Measurements from ENCODE around the gene WASHC4.
"Not testable (repeated sequence)": the region's sequence is repeated elsewhere in the genome, so short reads cannot be mapped to it uniquely, and the experiment has no call there.

WASHC4 gene

DNA sequence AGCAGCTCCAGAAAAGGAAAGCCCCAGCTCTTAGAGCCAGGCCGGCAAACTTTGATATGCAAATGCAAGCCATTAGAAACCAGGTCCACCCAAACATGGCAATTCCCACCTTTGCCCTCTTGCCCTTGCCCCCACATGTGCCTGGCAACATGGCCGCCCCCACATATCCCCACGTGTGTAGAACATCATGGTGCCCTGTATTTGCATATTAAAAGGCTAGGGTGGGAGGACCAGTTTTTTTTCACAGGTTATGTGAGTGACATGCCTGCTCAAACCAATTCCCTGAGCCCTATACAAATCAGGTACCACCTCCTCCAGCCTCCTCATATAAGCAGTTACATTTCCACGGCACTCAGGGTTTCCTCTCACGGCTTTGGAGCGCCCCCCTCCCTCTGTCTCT is 17.2 kb upstream of the WASHC4 start:
- no peak for DNase-seq (ENCODE audit: low read depth in 1 of 2, low spot score in 1 of 2)

DNA sequence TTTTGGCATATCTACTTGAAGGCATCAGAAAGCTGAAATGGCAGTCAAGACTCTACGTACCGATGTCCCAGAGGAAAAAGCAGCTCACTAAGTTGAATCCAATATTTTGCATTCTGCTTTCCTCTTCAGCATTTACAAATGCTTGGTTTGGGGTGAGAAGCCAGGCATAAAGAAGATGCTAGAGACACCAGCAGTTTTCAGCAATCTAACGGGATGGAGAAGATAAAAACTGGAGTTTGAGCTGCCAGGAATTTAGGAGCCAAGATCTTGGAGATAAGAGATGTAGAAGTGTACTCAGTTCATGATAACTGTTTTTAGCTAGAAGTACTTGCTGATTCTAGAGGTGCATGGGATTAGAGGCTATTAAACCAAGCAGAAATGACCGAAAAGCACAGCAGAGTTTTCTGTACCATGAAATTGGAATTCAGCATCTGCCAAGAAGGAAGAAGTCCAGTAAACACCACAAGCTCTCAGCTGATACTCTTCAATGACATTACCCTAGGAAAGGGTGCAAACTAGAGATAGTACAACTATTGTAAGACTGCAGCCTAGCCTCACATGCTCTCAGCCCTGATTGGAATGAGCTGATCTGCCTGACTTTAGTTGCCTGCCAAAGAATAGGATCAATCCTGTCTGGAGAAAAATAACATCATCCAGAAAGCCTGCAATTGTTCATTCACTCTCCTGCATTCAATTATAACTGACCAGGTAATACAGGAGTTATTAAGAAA is 15.9 kb upstream of the WASHC4 start:
- DNase-seq (ENCODE audit: low read depth in 1 of 2, low spot score in 1 of 2), result no peak

GRCh38 chr12:105092336-105092735 is 15.2 kb upstream of the WASHC4 start:
- no peak for DNase-seq (ENCODE audit: low read depth in 1 of 2, low spot score in 1 of 2)

DNA sequence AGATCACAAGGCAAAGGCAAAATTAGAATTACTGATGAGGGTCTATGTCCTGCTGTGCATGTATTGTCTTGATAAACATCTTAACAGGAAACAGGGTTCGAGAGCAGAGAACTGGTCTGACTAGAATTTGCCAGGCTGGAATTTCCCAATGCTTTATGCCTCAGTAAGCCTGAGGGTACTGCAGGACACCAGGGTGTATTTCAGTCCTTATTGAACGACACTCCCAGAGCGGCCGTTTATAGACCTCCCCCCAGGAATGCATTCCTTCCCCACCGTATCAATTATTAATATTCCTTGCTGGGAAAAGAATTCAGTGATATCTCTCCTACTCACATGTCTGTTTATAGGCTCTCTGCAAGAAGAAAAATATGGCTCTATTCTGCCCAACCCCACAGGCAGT is 12.2 kb upstream of the WASHC4 start:
- not testable (repeated sequence) for DNase-seq (ENCODE audit: low read depth in 1 of 2, low spot score in 1 of 2)

DNA sequence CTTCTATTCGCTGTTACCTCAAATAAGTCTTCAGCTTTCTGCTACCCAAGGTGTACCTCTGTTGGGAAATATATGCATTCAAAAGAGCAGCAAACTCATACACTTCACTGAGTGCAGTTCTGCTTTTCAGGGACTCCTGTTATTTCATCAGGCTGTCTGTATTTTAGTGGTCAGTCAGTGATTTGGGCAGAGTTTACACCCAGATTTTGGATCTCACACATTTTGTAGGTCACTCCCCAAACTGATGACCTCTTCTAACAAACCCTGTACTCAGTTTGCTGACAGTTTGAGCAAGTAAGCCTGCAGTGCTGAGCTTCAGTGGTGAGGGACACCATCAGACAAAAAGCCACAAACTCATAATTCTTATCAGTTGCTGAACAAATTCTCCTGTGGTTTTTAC is 8.2 kb upstream of the WASHC4 start:
- no peak for DNase-seq (ENCODE audit: low read depth in 1 of 2, low spot score in 1 of 2)

DNA sequence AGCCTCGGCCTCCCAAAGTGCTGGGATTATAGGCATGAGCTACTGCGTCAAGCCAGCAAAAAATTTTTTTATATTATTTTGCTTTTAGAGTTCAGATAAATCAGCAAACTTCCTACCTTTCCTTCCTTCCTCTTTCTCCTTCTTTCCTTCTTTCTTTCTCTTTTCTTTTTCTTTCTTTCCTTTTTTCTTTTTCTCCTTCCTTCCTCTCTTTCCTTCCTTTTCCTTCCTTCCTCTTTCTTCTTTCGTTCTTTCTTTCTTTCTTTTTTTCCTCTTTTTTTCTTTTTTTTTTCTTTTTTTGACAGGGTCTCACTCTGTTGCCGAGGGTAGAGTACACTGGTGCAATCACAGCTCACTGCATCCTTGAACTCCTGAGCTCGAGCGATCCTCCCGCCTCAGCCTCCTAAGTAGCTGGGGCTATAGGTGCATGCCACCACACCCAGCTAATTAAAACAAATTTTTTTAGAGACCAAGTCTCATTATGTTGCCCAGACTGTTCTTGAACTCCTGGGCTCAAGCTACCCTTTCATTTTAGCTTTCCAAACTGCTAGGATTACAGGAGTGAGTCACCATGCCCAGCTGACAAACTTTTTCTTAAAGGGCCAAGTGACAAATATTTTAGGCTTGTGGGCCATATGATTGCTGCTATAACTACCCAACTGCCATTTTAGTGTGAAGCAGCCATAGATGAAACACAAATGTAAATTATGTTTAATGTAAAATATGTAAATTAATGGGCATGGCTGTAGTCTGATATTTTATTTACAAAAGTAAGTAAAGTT is 7.1 kb upstream of the WASHC4 start:
- DNase-seq (ENCODE audit: low read depth in 1 of 2, low spot score in 1 of 2), result no peak

DNA sequence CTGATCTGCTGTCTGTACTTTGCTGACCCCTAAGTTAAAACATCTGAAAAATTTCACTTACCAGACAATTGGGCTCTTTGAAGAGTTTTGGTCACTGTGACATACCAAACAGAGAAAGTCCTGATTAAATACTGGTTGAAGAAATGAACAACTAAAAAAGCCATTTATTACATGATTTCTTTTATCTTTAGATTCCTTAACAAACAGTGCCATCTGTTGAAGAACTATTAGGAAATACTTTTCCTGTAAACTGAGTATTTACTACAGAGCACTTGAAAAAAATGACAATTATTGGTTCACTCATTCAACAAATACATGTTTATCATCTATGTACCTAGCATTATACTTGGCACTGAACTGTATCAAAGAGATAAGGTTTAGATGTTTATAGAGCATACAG is 6.5 kb upstream of the WASHC4 start:
- DNase-seq (ENCODE audit: low read depth in 1 of 2, low spot score in 1 of 2), result no peak

DNA sequence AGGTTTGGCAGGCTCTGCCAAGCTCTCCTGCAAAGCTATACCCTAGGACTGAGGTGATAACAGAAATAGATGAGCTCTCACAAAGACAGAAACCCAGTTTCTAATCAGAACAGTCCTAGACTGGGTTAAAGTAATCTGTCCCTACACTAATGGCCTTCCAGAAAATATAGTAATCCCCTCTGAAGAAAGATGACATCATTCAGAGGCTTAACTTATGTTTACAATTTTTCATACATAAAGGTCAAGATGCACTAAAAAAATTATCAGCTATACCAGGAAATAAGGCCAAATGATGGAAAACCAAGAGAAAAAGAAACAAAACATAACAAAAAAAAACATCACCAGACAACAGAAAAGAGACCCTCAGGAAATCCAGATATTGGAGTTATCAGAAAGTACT is 4.9 kb upstream of the WASHC4 start:
- DNase-seq (ENCODE audit: low read depth in 1 of 2, low spot score in 1 of 2), result no peak

- DNase-seq (ENCODE audit: low read depth in 1 of 2, low spot score in 1 of 2), result no peak
Measured at GRCh38 chr12:105104762-105105161, 2.8 kb upstream of the WASHC4 start.

GRCh38 chr12:105106621-105107020 is 910 bp upstream of the WASHC4 start:
- no peak for DNase-seq (ENCODE audit: low read depth in 1 of 2, low spot score in 1 of 2)

- no peak for DNase-seq (ENCODE audit: low read depth in 1 of 2, low spot score in 1 of 2)
Measured at GRCh38 chr12:105107171-105107493, 399 bp upstream of the WASHC4 start.

GRCh38 chr12:105109465-105110212 is 2.1 kb downstream of the WASHC4 start:
- DNase-seq (ENCODE audit: low read depth in 1 of 2, low spot score in 1 of 2), result no peak

DNA sequence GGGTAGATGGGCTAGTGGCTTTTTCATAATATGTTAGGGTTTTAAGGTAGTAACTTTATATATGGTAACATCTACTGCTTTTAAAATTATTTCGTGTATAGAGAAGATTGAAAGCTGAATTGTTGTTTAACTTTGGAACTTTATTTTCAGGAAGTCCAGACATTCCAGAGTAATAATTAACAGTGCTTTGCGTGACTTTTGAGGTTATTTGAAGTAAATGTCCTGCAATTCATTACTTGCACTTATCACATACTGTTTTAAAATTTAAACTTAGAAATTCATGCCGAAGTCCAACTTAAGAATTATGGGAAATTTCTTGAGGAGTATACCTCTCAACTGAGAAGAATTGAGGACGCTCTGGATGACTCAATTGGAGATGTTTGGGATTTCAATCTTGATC is 3.3 kb downstream of the WASHC4 start:
- no peak for DNase-seq (ENCODE audit: low read depth in 1 of 2, low spot score in 1 of 2)

GRCh38 chr12:105113094-105113493 is 5.6 kb downstream of the WASHC4 start:
- DNase-seq (ENCODE audit: low read depth in 1 of 2, low spot score in 1 of 2), result no peak

DNA sequence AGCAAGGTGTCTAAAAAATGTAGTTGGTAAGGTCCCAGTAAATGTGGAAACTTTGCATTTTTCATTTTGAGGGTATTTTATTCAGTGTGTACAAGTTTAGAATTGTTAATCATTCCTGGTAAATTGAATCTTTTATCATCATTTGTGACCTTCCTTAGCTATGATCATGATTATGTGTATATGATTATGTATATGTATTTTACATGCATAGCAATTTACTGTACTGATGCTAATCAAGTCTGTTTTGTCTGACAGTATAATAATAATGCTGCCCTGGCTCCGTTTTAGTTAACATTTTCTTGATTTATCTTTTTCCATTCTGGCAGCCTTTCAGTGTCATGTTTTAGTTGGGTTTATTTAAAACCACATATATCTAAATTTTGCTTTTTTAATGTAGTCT is 9.4 kb downstream of the WASHC4 start:
- DNase-seq (ENCODE audit: low read depth in 1 of 2, low spot score in 1 of 2), result no peak

DNA sequence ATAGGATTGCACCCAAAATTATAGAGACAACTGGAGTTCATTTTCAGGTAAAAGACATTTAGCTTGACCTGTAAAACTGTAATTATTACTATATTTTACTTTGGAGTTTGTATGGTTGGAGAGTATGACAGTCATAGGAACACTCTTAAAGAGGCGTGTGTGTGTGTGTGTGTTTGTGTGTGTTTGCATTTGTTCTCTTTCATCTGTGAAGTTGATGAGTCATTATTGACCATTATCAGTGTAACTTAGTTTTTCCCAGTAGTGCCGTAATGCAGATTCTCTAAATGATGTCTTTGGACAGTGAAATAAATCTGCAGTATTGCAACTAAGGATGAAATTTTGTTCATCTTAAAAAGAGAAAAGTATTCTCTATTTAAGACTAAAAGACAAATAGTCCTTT is 13.0 kb downstream of the WASHC4 start:
- no peak for DNase-seq (ENCODE audit: low read depth in 1 of 2, low spot score in 1 of 2)

DNA sequence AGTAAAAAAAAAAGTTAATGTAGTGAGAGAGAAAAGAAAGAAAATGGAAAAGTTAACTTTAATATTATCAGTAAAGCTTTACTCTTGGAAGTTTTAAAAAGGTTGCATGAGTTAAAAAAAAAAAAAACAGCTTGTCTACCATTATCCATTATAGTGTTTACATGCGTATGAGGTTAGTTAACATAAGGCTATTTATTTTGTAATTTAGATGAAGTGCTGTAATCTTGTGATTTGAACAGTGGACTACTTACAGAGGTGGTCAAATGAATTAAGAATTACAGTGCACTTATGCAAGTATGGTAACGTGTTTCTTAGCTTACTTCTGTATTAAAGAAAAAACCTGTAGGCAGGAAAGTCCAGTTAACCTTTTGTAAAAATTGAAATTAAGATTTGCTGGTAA is 30.7 kb downstream of the WASHC4 start:
- DNase-seq (ENCODE audit: low read depth in 1 of 2, low spot score in 1 of 2), result no peak

DNA sequence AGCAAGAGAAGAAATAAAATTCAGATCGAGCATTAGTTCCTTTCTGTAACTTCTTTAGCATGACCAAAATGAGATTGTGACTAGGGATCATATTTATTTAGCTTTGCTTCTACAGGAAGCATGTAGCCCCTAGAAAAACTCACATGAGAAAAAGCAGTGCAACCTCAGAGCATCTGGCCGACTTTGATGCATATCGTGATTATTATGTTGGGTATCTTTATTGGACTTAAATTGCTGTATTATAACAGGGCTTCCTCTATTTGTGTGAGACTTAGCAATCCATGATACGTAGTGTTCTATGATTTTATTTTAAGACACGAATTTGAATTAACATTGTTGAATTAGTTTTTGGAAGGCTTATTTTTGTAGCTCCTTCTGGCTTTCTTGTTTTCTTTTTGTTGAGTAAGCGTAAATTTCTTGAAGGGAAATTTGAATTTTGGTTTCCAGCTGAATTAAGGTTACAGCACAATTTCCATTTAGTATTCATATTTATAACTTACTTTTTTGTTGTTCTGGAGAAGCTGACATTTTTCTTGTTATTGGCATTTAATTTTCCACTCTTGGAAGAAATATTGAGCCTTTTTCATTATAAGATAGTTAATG is 33.9 kb downstream of the WASHC4 start:
- DNase-seq (ENCODE audit: low read depth in 1 of 2, low spot score in 1 of 2), result no peak

GRCh38 chr12:105142259-105142658 is 34.7 kb downstream of the WASHC4 start:
- no peak for DNase-seq (ENCODE audit: low read depth in 1 of 2, low spot score in 1 of 2)

DNA sequence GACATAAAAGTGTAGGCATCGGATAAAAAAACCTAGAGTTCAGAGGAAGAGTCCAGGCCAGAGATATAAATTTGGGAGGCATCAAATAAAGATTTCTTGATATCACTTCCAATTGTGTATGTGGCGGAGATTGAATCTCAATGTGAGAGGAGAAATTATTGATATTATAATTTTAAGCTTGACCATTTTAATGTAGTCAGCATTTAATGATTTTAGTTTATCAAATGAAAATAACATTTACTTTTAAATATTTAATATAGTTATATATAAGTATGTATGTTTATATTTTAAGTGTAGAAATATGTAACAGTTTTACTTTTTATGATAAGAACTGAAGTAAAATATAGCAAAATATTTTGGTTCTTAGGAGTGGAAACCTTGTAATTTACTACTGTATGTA is 48.7 kb downstream of the WASHC4 start:
- DNase-seq (ENCODE audit: low read depth in 1 of 2, low spot score in 1 of 2), result no peak

GRCh38 chr12:105157606-105158005 is 50.1 kb downstream of the WASHC4 start:
- no peak for DNase-seq (ENCODE audit: low read depth in 1 of 2, low spot score in 1 of 2)

GRCh38 chr12:105158876-105159275 is 51.3 kb downstream of the WASHC4 start:
- no peak for DNase-seq (ENCODE audit: low read depth in 1 of 2, low spot score in 1 of 2)
